Measurements from ENCODE around the gene SEMA6C.
A peak's percentile ranks its signal among the peaks of the same experiment; 100 is the strongest.

Gene SEMA6C

DNA sequence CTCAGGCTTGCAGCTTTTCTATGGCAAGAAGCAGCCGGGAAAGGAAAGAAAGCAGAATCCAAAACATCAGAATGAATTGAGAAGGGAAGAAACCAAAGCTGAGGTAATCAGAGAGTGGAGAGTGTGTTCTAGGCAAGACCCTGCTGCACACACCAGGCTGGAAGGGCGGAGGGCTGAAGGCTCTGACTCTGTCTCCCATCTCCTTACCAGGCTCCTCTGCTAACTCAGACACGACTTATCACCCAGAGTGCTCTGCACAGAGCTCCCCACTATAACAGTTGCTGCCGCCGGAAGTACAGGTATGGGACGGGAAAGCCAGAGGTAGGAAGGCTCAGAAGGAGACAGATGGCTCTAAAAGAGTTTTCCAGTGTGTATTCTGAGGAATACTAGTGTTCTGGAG lies 20.7 kb upstream of the SEMA6C start:
- H3K36me3 ChIP-seq: peaks cover 11% of the 10 kb centered on the region
- no peak for TF ChIP-seq CTCF (IDR thresholded peaks at IDR 0.05; ENCODE audit: low read depth, low read length)
- H3K4me3 ChIP-seq (ENCODE audit: low read depth, low read length): peak overlapping the region; percentile 89

GRCh38 chr1:151166505-151166956 lies 20.1 kb upstream of the SEMA6C start:
- no peak for DNase-seq
- Histone ChIP-seq H3K9me3 (no peaks in the 10 kb centered on the region), H3K4me3 (ENCODE audit: low read depth, low read length) (peak overlapping the region; percentile 89), H3K27me3 (no peaks in the 10 kb centered on the region), H3K4me1 (no peaks in the 10 kb centered on the region; the same call in 1 of the 2 replicates), H3K36me3 (peaks cover 13% of the 10 kb centered on the region)
- TF ChIP-seq CTCF (IDR thresholded peaks at IDR 0.05; ENCODE audit: low read depth, low read length): no peak

More for the DNA sequence above, 20.7 kb upstream of the SEMA6C start:
- no peaks in the 10 kb centered on the region for H3K27me3 ChIP-seq
- H3K4me1 ChIP-seq: no peaks in the 10 kb centered on the region; the same call in 1 of the 2 replicates
- DNase-seq: no peak
- H3K9me3 ChIP-seq: no peaks in the 10 kb centered on the region

DNA sequence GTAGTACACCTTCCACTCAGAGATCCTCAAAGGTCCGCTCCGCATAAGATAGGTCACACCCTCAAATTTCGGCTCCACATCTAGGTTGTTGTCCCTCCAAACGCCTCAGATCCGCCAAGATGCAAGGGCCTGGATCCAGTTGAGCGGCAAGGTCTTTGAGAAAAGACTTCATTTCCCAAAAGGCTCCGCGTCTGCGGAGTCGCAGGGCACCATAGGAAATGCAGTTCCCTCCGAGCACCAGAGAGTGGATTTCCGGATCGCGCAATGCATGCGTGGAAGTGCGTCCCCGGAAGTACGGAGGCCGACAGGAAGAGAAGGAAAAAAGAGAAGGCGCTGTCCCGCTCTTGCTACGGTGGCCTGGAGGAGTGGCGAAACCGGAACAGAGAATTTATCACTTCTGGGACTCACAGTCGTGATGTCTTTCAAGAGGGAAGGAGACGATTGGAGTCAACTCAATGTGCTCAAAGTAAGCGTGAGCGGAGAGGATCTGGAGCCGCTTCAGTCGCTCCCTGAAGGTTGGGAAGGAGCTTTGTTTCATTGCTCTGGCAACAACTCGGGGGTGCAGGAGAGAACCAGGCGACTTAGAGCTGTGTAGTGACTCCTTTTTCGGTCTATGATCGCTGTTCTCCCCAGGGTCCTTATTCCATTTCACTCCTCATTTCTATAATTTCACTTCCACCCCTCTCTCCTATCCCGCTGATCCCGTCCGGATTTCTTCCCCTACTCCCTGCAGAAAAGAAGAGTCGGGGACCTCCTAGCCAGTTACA lies 19.5 kb upstream of the SEMA6C start, which contains the start of the genes LYSMD1 and SCNM1:
Gene LYSMD1, minus strand, starts transcription at position 165 of the 767 bp plus-strand sequence. CDS start 644 bp downstream, outside the sequence.
Gene SCNM1, plus strand, starts transcription at position 407 of the 767 bp plus-strand sequence. Its CDS starts 9 bp downstream, at position 416.
- H3K4me3 ChIP-seq (ENCODE audit: low read depth, low read length): peak within 1 kb of the TSS; percentile 89
- H3K9me3 ChIP-seq: no peaks in the 10 kb centered on the region
- H3K36me3 ChIP-seq: peaks cover 19% of the 10 kb centered on the region
- H3K27me3 ChIP-seq: no peaks in the 10 kb centered on the region
- no peaks in the 10 kb centered on the region; the same call in 1 of the 2 replicates for H3K4me1 ChIP-seq
- DNase-seq: peak; percentile 95
- no peak for TF ChIP-seq CTCF (IDR thresholded peaks at IDR 0.05; ENCODE audit: low read depth, low read length)

GRCh38 chr1:151165281-151165737 lies 18.9 kb upstream of the SEMA6C start:
- no peak for DNase-seq
- TF ChIP-seq CTCF (IDR thresholded peaks at IDR 0.05; ENCODE audit: low read depth, low read length): no peak
- H3K27me3 ChIP-seq: no peaks in the 10 kb centered on the region
- H3K9me3 ChIP-seq: no peaks in the 10 kb centered on the region
- H3K36me3 ChIP-seq: peaks cover 25% of the 10 kb centered on the region
- no peaks in the 10 kb centered on the region; the same call in 1 of the 2 replicates for H3K4me1 ChIP-seq
- H3K4me3 ChIP-seq (ENCODE audit: low read depth, low read length): peak overlapping the region; percentile 89

- peak overlapping the region; percentile 89 for H3K4me3 ChIP-seq (ENCODE audit: low read depth, low read length)
- no peak for DNase-seq
- no peaks in the 10 kb centered on the region for H3K27me3 ChIP-seq
- peaks cover 27% of the 10 kb centered on the region for H3K36me3 ChIP-seq
- no peak for TF ChIP-seq CTCF (IDR thresholded peaks at IDR 0.05; ENCODE audit: low read depth, low read length)
- no peaks in the 10 kb centered on the region; the same call in 1 of the 2 replicates for H3K4me1 ChIP-seq
- no peaks in the 10 kb centered on the region for H3K9me3 ChIP-seq
Observed at GRCh38 chr1:151164732-151165280, 18.4 kb upstream of the SEMA6C start.

Measured in BE2C (cell line).